HL-60 (cell line): ENCODE measurements around the gene KRAS.

Experiments used
- DNase-seq, 2 experiments: peaks; one replicate each; pipeline ENCODE4 v3.0.0-alpha.2; 2010 to 2020; ENCODE audit warnings: low read depth in 1 of 2, low spot score in 1 of 2
- H3K27ac ChIP-seq: fragments of 250-450 bp; sonication (Bioruptor Pico); replicated peaks from 2 replicates; pipeline ENCODE4 v1.5.1; 2020; ENCODE audit warnings: mild to moderate bottlenecking, moderate library complexity
- H3K27me3 ChIP-seq: fragments of 250-450 bp; sonication (Bioruptor Pico); 2 replicates; pipeline ENCODE4 v1.5.1; 2021; ENCODE audit warnings: mild to moderate bottlenecking, moderate library complexity; ENCODE audit not compliant: insufficient read depth, poor library complexity, severe bottlenecking
- H3K4me3 ChIP-seq: replicated peaks from 2 replicates; pipeline ENCODE4 v1.5.1; 2011; ENCODE audit warnings: mild to moderate bottlenecking, control low read depth, low read length; ENCODE audit not compliant: insufficient read depth
- GABPA ChIP-seq: IDR thresholded peaks from 2 replicates; pipeline ENCODE4 v1.6.1; 2012; ENCODE audit warnings: low read depth
- POLR2AphosphoS5 ChIP-seq: IDR thresholded peaks from 2 replicates; pipeline ENCODE4 v1.6.1; 2012; ENCODE audit warnings: low read depth
- REST ChIP-seq: IDR thresholded peaks from 2 replicates; pipeline ENCODE4 v1.6.1; 2012; ENCODE audit warnings: low read depth; ENCODE audit not compliant: insufficient replicate concordance
- SPI1 ChIP-seq: IDR thresholded peaks from 2 replicates; pipeline ENCODE4 v1.6.1; 2012; ENCODE audit warnings: low read depth, mild to moderate bottlenecking, borderline replicate concordance
- TF ChIP-seq, protein P1 (sequence below): IDR thresholded peaks from one replicate; pipeline ENCODE4 v1.5.1; 2011; ENCODE audit warnings: low read length, control low read depth, inconsistent platforms; ENCODE audit not compliant: insufficient read depth

Gene KRAS

DNA sequence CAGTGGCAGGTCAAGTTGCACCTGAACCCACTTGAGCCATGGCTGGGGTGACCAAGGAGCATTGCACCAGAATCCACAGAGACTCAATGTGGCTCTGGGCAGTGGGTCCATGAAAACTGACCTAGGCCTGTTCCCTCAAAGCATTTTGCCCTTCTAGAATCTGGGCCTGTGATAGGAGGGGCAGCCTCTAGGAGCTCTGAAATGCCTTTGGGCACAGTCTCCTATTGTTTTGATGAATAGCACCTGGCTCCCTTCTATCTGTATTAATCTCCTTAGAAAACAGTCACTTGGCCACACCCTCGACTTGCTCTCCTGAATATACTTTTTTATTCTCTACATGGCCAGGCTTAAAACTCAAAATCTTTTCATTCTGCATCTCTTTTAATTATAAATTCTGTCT lies 14.1 kb upstream of the KRAS start:
- no peak for TF ChIP-seq GABPA
- no peak for TF ChIP-seq REST
- no peak for TF ChIP-seq POLR2AphosphoS5
- no peak for TF ChIP-seq SPI1
- TF ChIP-seq, protein P1, sequence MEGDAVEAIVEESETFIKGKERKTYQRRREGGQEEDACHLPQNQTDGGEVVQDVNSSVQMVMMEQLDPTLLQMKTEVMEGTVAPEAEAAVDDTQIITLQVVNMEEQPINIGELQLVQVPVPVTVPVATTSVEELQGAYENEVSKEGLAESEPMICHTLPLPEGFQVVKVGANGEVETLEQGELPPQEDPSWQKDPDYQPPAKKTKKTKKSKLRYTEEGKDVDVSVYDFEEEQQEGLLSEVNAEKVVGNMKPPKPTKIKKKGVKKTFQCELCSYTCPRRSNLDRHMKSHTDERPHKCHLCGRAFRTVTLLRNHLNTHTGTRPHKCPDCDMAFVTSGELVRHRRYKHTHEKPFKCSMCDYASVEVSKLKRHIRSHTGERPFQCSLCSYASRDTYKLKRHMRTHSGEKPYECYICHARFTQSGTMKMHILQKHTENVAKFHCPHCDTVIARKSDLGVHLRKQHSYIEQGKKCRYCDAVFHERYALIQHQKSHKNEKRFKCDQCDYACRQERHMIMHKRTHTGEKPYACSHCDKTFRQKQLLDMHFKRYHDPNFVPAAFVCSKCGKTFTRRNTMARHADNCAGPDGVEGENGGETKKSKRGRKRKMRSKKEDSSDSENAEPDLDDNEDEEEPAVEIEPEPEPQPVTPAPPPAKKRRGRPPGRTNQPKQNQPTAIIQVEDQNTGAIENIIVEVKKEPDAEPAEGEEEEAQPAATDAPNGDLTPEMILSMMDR: no peak
- H3K27me3 ChIP-seq: no peaks in the 10 kb centered on the region
- DNase-seq: no peak
- H3K4me3 ChIP-seq: no peak overlapping the region
- no peak overlapping the region for H3K27ac ChIP-seq

DNA sequence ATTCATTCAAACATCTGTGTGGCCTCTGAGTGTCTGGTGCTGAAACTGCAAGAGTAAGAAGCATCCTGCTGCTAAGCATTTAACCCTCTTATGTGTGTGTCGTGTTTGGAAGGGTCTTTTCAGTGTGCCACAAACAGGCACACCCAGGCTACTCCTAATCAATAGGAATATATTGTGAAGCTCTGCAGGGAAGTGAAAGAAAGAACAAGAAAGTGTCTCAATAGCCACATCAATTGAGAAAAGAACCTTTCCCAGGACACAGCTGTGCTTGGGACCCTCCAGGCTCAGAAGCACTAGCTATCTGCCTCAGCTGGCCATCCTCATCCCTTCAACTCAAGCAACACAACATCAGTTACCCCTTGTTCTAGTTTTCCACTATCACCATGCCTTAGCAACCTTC lies 13.4 kb upstream of the KRAS start:
- H3K27me3 ChIP-seq: no peaks in the 10 kb centered on the region
- TF ChIP-seq SPI1: no peak
- no peak for DNase-seq
- H3K4me3 ChIP-seq: no peak overlapping the region
- no peak overlapping the region for H3K27ac ChIP-seq

DNA sequence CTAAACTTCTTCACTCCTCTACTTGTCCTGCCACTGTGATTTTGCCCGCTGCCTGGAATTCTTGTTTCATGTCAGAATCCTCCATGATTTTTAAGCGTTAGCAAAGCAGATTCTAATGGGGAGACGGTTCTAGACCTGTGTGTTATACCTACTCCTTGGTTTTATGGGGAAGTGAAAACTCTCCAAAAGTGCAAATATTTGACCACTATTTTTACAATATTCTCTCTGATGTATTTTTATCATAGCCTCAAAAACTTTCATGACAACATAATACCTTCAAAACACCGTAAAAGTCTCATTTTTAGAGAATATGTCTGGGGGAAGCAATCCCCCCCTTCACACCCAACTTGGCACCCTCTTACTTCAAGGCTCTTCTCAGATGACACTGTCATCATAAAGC lies 12.9 kb upstream of the KRAS start:
- TF ChIP-seq REST (no peak), GABPA (no peak), SPI1 (no peak), POLR2AphosphoS5 (no peak)
- TF ChIP-seq, protein P1: no peak
- Histone ChIP-seq H3K27me3 (no peaks in the 10 kb centered on the region), H3K27ac (no peak overlapping the region), H3K4me3 (no peak overlapping the region)
- DNase-seq: no peak

GRCh38 chr12:25262389-25263074 lies 11.8 kb upstream of the KRAS start:
- Histone ChIP-seq H3K27ac (no peak overlapping the region), H3K4me3 (no peak overlapping the region), H3K27me3 (no peaks in the 10 kb centered on the region)
- no peak for DNase-seq
- TF ChIP-seq REST: no peak
- TF ChIP-seq, protein P1: no peak
- TF ChIP-seq SPI1: no peak
- TF ChIP-seq GABPA: no peak
- no peak for TF ChIP-seq POLR2AphosphoS5
